ENCODE data around the gene REEP1.

The REEP1 gene

GRCh38 chr2:86195808-86196387 is 141.5 kb downstream of the REEP1 start:
- no peak for DNase-seq (ENCODE audit: low spot score)

GRCh38 chr2:86195055-86195807 is 142.2 kb downstream of the REEP1 start, which contains the start of gene IMMT:
IMMT (minus strand) TSS chr2:86195462; CDS start chr2:86195382, 80 bp downstream.
- peak; percentile 97 for DNase-seq (ENCODE audit: low spot score)

GRCh38 chr2:86194751-86195054 is 142.7 kb downstream of the REEP1 start:
- no peak for DNase-seq (ENCODE audit: low spot score)

- no peak for DNase-seq (ENCODE audit: low spot score)
Measured at GRCh38 chr2:86193901-86194567, 143.4 kb downstream of the REEP1 start.

GRCh38 chr2:86189782-86190416 is 147.5 kb downstream of the REEP1 start:
- no peak for DNase-seq (ENCODE audit: low spot score)

GRCh38 chr2:86186431-86186830 is 151.0 kb downstream of the REEP1 start:
- DNase-seq (ENCODE audit: low spot score): no peak

- no peak for DNase-seq (ENCODE audit: low spot score)
Measured at GRCh38 chr2:86185517-86186212, 151.8 kb downstream of the REEP1 start.

- no peak for DNase-seq (ENCODE audit: low spot score)
Measured at GRCh38 chr2:86176597-86176996, 160.8 kb downstream of the REEP1 start.

- DNase-seq (ENCODE audit: low spot score): no peak
Measured at GRCh38 chr2:86175828-86176227, 161.6 kb downstream of the REEP1 start.

GRCh38 chr2:86174445-86174844 is 163.0 kb downstream of the REEP1 start:
- DNase-seq (ENCODE audit: low spot score): no peak

GRCh38 chr2:86172610-86173009 is 164.8 kb downstream of the REEP1 start:
- DNase-seq (ENCODE audit: low spot score): no peak

- DNase-seq (ENCODE audit: low spot score): no peak
Measured at GRCh38 chr2:86171295-86171694, 166.1 kb downstream of the REEP1 start.

- no peak for DNase-seq (ENCODE audit: low spot score)
Measured at GRCh38 chr2:86170449-86170848, 167.0 kb downstream of the REEP1 start.

Measured in AG08395 (cell line).